Stimulated activated naive B cell treated with anti-CD40 and anti-IgM and Interleukin-4, amounts not matched to agents 10 μg/mL and 1 μg/mL and 100 μg/mL, for 72 hours (primary cell): ENCODE measurements around the gene NLRC3.

Experiments used
- ATAC-seq, 2 donors: fragments of 150-1000 bp; cut with Tn5 transposase; replicated peaks; 2 replicates each; pipeline ENCODE4 v1.10.0; 2021; ENCODE audit warnings: moderate library complexity in 1 of 2
- DNase-seq: peaks from one replicate; pipeline ENCODE4 v3.0.0; 2021
- H3K27ac Mint-ChIP-seq: one replicate; pipeline ENCODE4 v1.8.0; 2022; ENCODE audit warnings: mild to moderate bottlenecking, mixed read lengths
- H3K27me3 Mint-ChIP-seq, 2 donors: one replicate each; pipeline ENCODE4 v1.8.0; 2022; ENCODE audit warnings: mixed read lengths in 2 of 2
- H3K36me3 Mint-ChIP-seq, 2 donors: one replicate each; pipeline ENCODE4 v1.8.0; 2022; ENCODE audit warnings: mixed read lengths in 2 of 2, mild to moderate bottlenecking in 1 of 2
- H3K4me1 Mint-ChIP-seq, 2 donors: one replicate each; pipeline ENCODE4 v1.8.0; 2022; ENCODE audit warnings: mixed read lengths in 2 of 2, mild to moderate bottlenecking in 1 of 2
- H3K4me3 Mint-ChIP-seq, 2 donors: one replicate each; pipeline ENCODE4 v1.8.0; 2022; ENCODE audit warnings: mild to moderate bottlenecking in 2 of 2, mixed read lengths in 2 of 2, moderate library complexity in 1 of 2
- H3K9me3 Mint-ChIP-seq, 2 donors: one replicate each; pipeline ENCODE4 v1.8.0; 2022; ENCODE audit warnings: mixed read lengths in 2 of 2, mild to moderate bottlenecking in 1 of 2

The NLRC3 gene

GRCh38 chr16:3580251-3580651 lies 3.0 kb upstream of the NLRC3 start:
- Mint-ChIP-seq H3K4me3 (peak overlapping the region; percentile 26 to 55), H3K9me3 (no peaks in the 10 kb centered on the region), H3K36me3 (peaks cover 17 to 26% of the 10 kb centered on the region in 2 donors), H3K27ac (peak overlapping the region; percentile 91), H3K4me1 (peaks cover 46 to 56% of the 10 kb centered on the region in 2 donors), H3K27me3 (no peaks in the 10 kb centered on the region)
- ATAC-seq (peak; percentile 12 to 22), DNase-seq (no peak)

- peaks cover 17 to 24% of the 10 kb centered on the region in 2 donors for H3K36me3 Mint-ChIP-seq
- H3K9me3 Mint-ChIP-seq = no peaks in the 10 kb centered on the region
- DNase-seq (no peak), ATAC-seq (no peak)
- peak overlapping the region; percentile 91 for H3K27ac Mint-ChIP-seq
- H3K4me1 Mint-ChIP-seq = peaks cover 48 to 58% of the 10 kb centered on the region in 2 donors
- H3K4me3 Mint-ChIP-seq = peak overlapping the region; percentile 13 to 26
- no peaks in the 10 kb centered on the region for H3K27me3 Mint-ChIP-seq
Observed at GRCh38 chr16:3579776-3580175, 2.6 kb upstream of the NLRC3 start.

- Mint-ChIP-seq H3K4me3 (peak overlapping the region; percentile 67 to 69), H3K36me3 (peaks cover 10 to 15% of the 10 kb centered on the region in 2 donors), H3K27ac (peak overlapping the region; percentile 91), H3K4me1 (peaks cover 48 to 58% of the 10 kb centered on the region in 2 donors), H3K27me3 (no peaks in the 10 kb centered on the region), H3K9me3 (no peaks in the 10 kb centered on the region)
- peak; percentile 53 for DNase-seq
- peak; percentile 80 to 84 for ATAC-seq
Observed at GRCh38 chr16:3578610-3579551, 1.7 kb upstream of the NLRC3 start.

- H3K4me1 Mint-ChIP-seq = peaks cover 50 to 63% of the 10 kb centered on the region in 2 donors
- H3K36me3 Mint-ChIP-seq = peaks cover 2 to 8% of the 10 kb centered on the region in 2 donors
- H3K27me3 Mint-ChIP-seq = no peaks in the 10 kb centered on the region
- no peaks in the 10 kb centered on the region for H3K9me3 Mint-ChIP-seq
- DNase-seq (no peak), ATAC-seq (peak; percentile 11 to 21)
- peak overlapping the region; percentile 67 to 69 for H3K4me3 Mint-ChIP-seq
- H3K27ac Mint-ChIP-seq = peak overlapping the region; percentile 86
Observed at GRCh38 chr16:3578121-3578520, 918 bp upstream of the NLRC3 start.

GRCh38 chr16:3576211-3576610 lies 992 bp downstream of the NLRC3 start:
- H3K4me3 Mint-ChIP-seq = peak overlapping the region; percentile 90 to 94
- DNase-seq = no peak
- peaks cover 3 to 10% of the 10 kb centered on the region in 2 donors for H3K36me3 Mint-ChIP-seq
- no peaks in the 10 kb centered on the region for H3K27me3 Mint-ChIP-seq
- peak overlapping the region; percentile 92 for H3K27ac Mint-ChIP-seq
- peaks cover 51 to 64% of the 10 kb centered on the region in 2 donors for H3K4me1 Mint-ChIP-seq
- ATAC-seq = no peak
- no peaks in the 10 kb centered on the region for H3K9me3 Mint-ChIP-seq

GRCh38 chr16:3575491-3575890 lies 1.7 kb downstream of the NLRC3 start:
- Mint-ChIP-seq H3K4me3 (peak overlapping the region; percentile 90 to 94), H3K36me3 (peaks cover 6 to 14% of the 10 kb centered on the region in 2 donors), H3K27me3 (no peaks in the 10 kb centered on the region), H3K27ac (peak overlapping the region; percentile 92), H3K9me3 (peaks cover 2 to 3% of the 10 kb centered on the region in 2 donors), H3K4me1 (peaks cover 46 to 58% of the 10 kb centered on the region in 2 donors)
- DNase-seq = no peak
- no peak for ATAC-seq

GRCh38 chr16:3574195-3574594 lies 3.0 kb downstream of the NLRC3 start:
- Mint-ChIP-seq H3K27me3 (no peaks in the 10 kb centered on the region), H3K9me3 (peaks cover 5 to 7% of the 10 kb centered on the region in 2 donors), H3K36me3 (peaks cover 8 to 19% of the 10 kb centered on the region in 2 donors), H3K4me1 (peaks cover 33 to 45% of the 10 kb centered on the region in 2 donors), H3K4me3 (no peak overlapping the region), H3K27ac (no peak overlapping the region)
- DNase-seq (no peak), ATAC-seq (no peak)

GRCh38 chr16:3573146-3573815 lies 3.9 kb downstream of the NLRC3 start:
- Mint-ChIP-seq H3K27ac (no peak overlapping the region), H3K4me3 (no peak overlapping the region), H3K4me1 (peaks cover 26 to 36% of the 10 kb centered on the region in 2 donors), H3K9me3 (peaks cover 5 to 7% of the 10 kb centered on the region in 2 donors), H3K36me3 (peaks cover 8 to 19% of the 10 kb centered on the region in 2 donors), H3K27me3 (no peaks in the 10 kb centered on the region)
- no peak for DNase-seq
- no peak for ATAC-seq

- DNase-seq = no peak
- Mint-ChIP-seq H3K4me1 (peaks cover 7 to 11% of the 10 kb centered on the region in 2 donors), H3K27me3 (no peaks in the 10 kb centered on the region), H3K9me3 (peaks cover 5 to 7% of the 10 kb centered on the region in 2 donors), H3K27ac (no peak overlapping the region), H3K4me3 (no peak overlapping the region), H3K36me3 (peaks cover 8 to 19% of the 10 kb centered on the region in 2 donors)
- ATAC-seq = no peak
Observed at GRCh38 chr16:3570420-3571062, 6.7 kb downstream of the NLRC3 start.

GRCh38 chr16:3569851-3570250 lies 7.4 kb downstream of the NLRC3 start:
- Mint-ChIP-seq H3K27ac (no peak overlapping the region), H3K27me3 (no peaks in the 10 kb centered on the region), H3K4me1 (peaks cover 3 to 6% of the 10 kb centered on the region in 2 donors), H3K9me3 (peaks cover 5 to 7% of the 10 kb centered on the region in 2 donors), H3K4me3 (no peak overlapping the region), H3K36me3 (peaks cover 13 to 23% of the 10 kb centered on the region in 2 donors)
- DNase-seq (no peak), ATAC-seq (no peak)

GRCh38 chr16:3566990-3567389 lies 10.2 kb downstream of the NLRC3 start:
- Mint-ChIP-seq H3K4me1 (no peaks in the 10 kb centered on the region), H3K4me3 (no peak overlapping the region), H3K9me3 (peaks cover 5 to 7% of the 10 kb centered on the region in 2 donors), H3K27ac (no peak overlapping the region), H3K27me3 (no peaks in the 10 kb centered on the region), H3K36me3 (peaks cover 22 to 29% of the 10 kb centered on the region in 2 donors)
- DNase-seq (no peak), ATAC-seq (no peak)

GRCh38 chr16:3564889-3565141 lies 12.4 kb downstream of the NLRC3 start:
- Mint-ChIP-seq H3K4me1 (no peaks in the 10 kb centered on the region), H3K27me3 (no peaks in the 10 kb centered on the region), H3K4me3 (no peak overlapping the region), H3K27ac (no peak overlapping the region), H3K9me3 (no peaks in the 10 kb centered on the region), H3K36me3 (peaks cover 14 to 18% of the 10 kb centered on the region in 2 donors)
- DNase-seq = no peak
- ATAC-seq = no peak

GRCh38 chr16:3564130-3564888 lies 12.9 kb downstream of the NLRC3 start:
- Mint-ChIP-seq H3K4me1 (no peaks in the 10 kb centered on the region), H3K27ac (no peak overlapping the region), H3K4me3 (no peak overlapping the region), H3K36me3 (peaks cover 14 to 18% of the 10 kb centered on the region in 2 donors), H3K27me3 (no peaks in the 10 kb centered on the region), H3K9me3 (no peaks in the 10 kb centered on the region)
- DNase-seq = no peak
- ATAC-seq = no peak
